T-cell (primary cell): ENCODE data around the gene JMJD1C. TPM values are rescaled to one million over a fixed set of nuclear protein-coding genes. Genes with fewer than 3 reads are reported as not detected.

Source experiments
- ATAC-seq, 4 experiments: fragments of 200-7000 bp in 3 of 4; fragments of 150-1000 bp in 1 of 4; cut with Tn5 transposase; replicated peaks in 1 of 4; 1 replicate in 3 of 4; 2 replicates in 1 of 4; pipeline ENCODE4 v1.10.0; 2021; ENCODE audit warnings: moderate library complexity in 3 of 4, mild to moderate bottlenecking in 2 of 4, moderate number of reproducible peaks in 1 of 4
- CTCF ChIA-PET, 2 donors: fragments of 300-600 bp; sonication (Branson Sonifier 250); formaldehyde crosslinking; loops; one replicate each; lab custom pipeline; 2022; ENCODE audit warnings: antibody characterized with exemption in 2 of 2; lab: Charles Lee
- POLR2A ChIA-PET, 2 donors: fragments of 300-600 bp; sonication (Branson Sonifier 250); formaldehyde crosslinking; loops; one replicate each; lab custom pipeline; 2022; ENCODE audit warnings: antibody characterized with exemption in 2 of 2; lab: Charles Lee
- DNase-seq, 35 experiments: peaks; one replicate each; pipeline versions ENCODE4 v3.0.0 to v3.0.0-alpha.2; 2013 to 2023
- H3K27ac ChIP-seq: one replicate; pipeline ENCODE4 v1.5.1; 2013; ENCODE audit warnings: low read length
- H3K27me3 ChIP-seq, 2 experiments: replicated peaks in 1 of 2; 1 replicate in 1 of 2; 2 replicates in 1 of 2; pipeline versions ENCODE4 v1.6.1 to v1.7.0; 2013; ENCODE audit warnings: low read length in 1 of 2, mixed read lengths in 1 of 2; ENCODE audit not compliant: control insufficient read depth in 2 of 2, insufficient read depth in 2 of 2; ENCODE audit errors: extremely low read depth in 1 of 2
- H3K36me3 ChIP-seq, 2 donors: 1 replicate in 1 of 2; 2 replicates in 1 of 2; pipeline versions ENCODE4 v1.6.1 to v1.7.0; 2013; ENCODE audit warnings: low read length in 1 of 2; ENCODE audit not compliant: control insufficient read depth in 2 of 2, insufficient read depth in 1 of 2; ENCODE audit errors: extremely low read depth in 1 of 2
- H3K4me1 ChIP-seq, 2 experiments: 1 replicate in 1 of 2; 2 replicates in 1 of 2; pipeline versions ENCODE4 v1.6.1 to v1.7.0; 2013; ENCODE audit warnings: low read length in 2 of 2, mixed read lengths in 1 of 2; ENCODE audit not compliant: insufficient read depth in 2 of 2, control insufficient read depth in 1 of 2; ENCODE audit errors: extremely low read depth in 1 of 2
- H3K4me3 ChIP-seq, 2 donors: 1 replicate in 1 of 2; 2 replicates in 1 of 2; pipeline versions ENCODE4 v1.5.1 to v1.7.0; 2013; ENCODE audit warnings: mild to moderate bottlenecking in 2 of 2, low read length in 1 of 2, moderate library complexity in 1 of 2; ENCODE audit not compliant: control insufficient read depth in 1 of 2; ENCODE audit errors: extremely low read depth in 1 of 2
- H3K9me3 ChIP-seq: 2 replicates; pipeline ENCODE4 v1.7.0; 2013
- H3K27ac Mint-ChIP-seq, 2 donors: one replicate each; pipeline ENCODE4 v1.8.0; 2020 to 2021; ENCODE audit warnings: mild to moderate bottlenecking in 2 of 2, mixed read lengths in 2 of 2
- H3K27me3 Mint-ChIP-seq, 2 donors: one replicate each; pipeline ENCODE4 v1.8.0; 2021 to 2022; ENCODE audit warnings: mixed read lengths in 2 of 2
- H3K36me3 Mint-ChIP-seq: one replicate; pipeline ENCODE4 v1.8.0; 2021; ENCODE audit warnings: mixed read lengths
- H3K4me1 Mint-ChIP-seq, 3 donors: one replicate each; pipeline ENCODE4 v1.8.0; 2020 to 2022; ENCODE audit warnings: mixed read lengths in 3 of 3, mild to moderate bottlenecking in 1 of 3
- H3K4me3 Mint-ChIP-seq, 3 donors: one replicate each; pipeline ENCODE4 v1.8.0; 2020 to 2022; ENCODE audit warnings: mild to moderate bottlenecking in 3 of 3, mixed read lengths in 3 of 3, moderate library complexity in 3 of 3
- H3K9me3 Mint-ChIP-seq, 3 donors: one replicate each; pipeline ENCODE4 v1.8.0; 2020 to 2022; ENCODE audit warnings: mixed read lengths in 3 of 3
- WGBS: methylation state at CpG from one replicate; pipeline ENCODE4 v1.1.5; 2013; ENCODE audit warnings: missing lambda C conversion rate; ENCODE audit not compliant: insufficient coverage; 5-methylcytosine and 5-hydroxymethylcytosine counted together
- total RNA-seq, 35 experiments: library from RNA in 6 of 35; stranded (reverse) in 6 of 35; fragments of 120-200 nt in 1 of 35; gene quantifications; one replicate each; pipeline versions ENCODE4 v1.2.1 to v1.2.4 and lab custom pipeline; 2013 to 2026

JMJD1C gene
- total RNA-seq, 5 donors from 2014 or later (not counting 1 experiment from before 2014, with no cell fraction given): 84.1 to 193 (median 92.6) TPM

- H3K4me1 Mint-ChIP-seq: peaks cover 55 to 72% (median 68%) of the 10 kb centered on the region in 3 donors
- H3K36me3 Mint-ChIP-seq: peaks cover 37% of the 10 kb centered on the region
- DNase-seq (no peak), ATAC-seq (no peak)
- no peaks in the 10 kb centered on the region for H3K9me3 ChIP-seq
- no peaks in the 10 kb centered on the region for H3K27me3 ChIP-seq
- CTCF ChIA-PET: interaction anchor here in 1 of 2 donors (1.0 to 2.4 kb wide), 6 partner anchors 10 to 367 kb away, joined by 3 to 12 read pairs (median 4); no protein-coding TSS in a partner anchor
- H3K27me3 Mint-ChIP-seq: no peaks in the 10 kb centered on the region
- no peak overlapping the region for H3K27ac ChIP-seq
- peak overlapping the region; percentile 42 to 63 (median 47) for H3K4me3 Mint-ChIP-seq
- no peaks in the 10 kb centered on the region for H3K9me3 Mint-ChIP-seq
- peaks cover 16 to 58% of the 10 kb centered on the region in 2 experiments for H3K4me1 ChIP-seq
- peaks cover 0 to 9% of the 10 kb centered on the region in 2 donors for H3K36me3 ChIP-seq
- POLR2A ChIA-PET: interaction anchor here (0.5 to 2.3 kb wide), 13 partner anchors 10 to 1022 kb away, joined by 3 to 16 read pairs (median 6); no protein-coding TSS in a partner anchor
- no CpG with 5 or more reads among the region's 5 CpGs for WGBS
- peak overlapping the region; percentile 56 to 70 for H3K27ac Mint-ChIP-seq
- H3K4me3 ChIP-seq: no peak overlapping the region
These were observed 203.2 kb downstream of the JMJD1C start for GRCh38 chr10:63262430-63263073.

GRCh38 chr10:63261496-63261895 lies 204.3 kb downstream of the JMJD1C start:
- no peak for ATAC-seq
- Mint-ChIP-seq H3K27ac (peak overlapping the region in 1 of 2 donors; percentile 55), H3K4me3 (peak overlapping the region; percentile 28 to 58 (median 54)), H3K36me3 (peaks cover 39% of the 10 kb centered on the region), H3K27me3 (no peaks in the 10 kb centered on the region), H3K4me1 (peaks cover 64 to 83% (median 77%) of the 10 kb centered on the region in 3 donors), H3K9me3 (no peaks in the 10 kb centered on the region)
- POLR2A ChIA-PET: interaction anchor here (0.5 to 2.3 kb wide), 7 partner anchors 7 to 1873 kb away, joined by 3 to 16 read pairs (median 3); no protein-coding TSS in a partner anchor
- no peaks in the 10 kb centered on the region for H3K9me3 ChIP-seq
- no peak overlapping the region for H3K4me3 ChIP-seq
- H3K36me3 ChIP-seq: peaks cover 0 to 9% of the 10 kb centered on the region in 2 donors
- H3K27me3 ChIP-seq: no peaks in the 10 kb centered on the region
- no peak overlapping the region for H3K27ac ChIP-seq
- CTCF ChIA-PET: interaction anchor here in 1 of 2 donors (1.2 to 2.4 kb wide), 2 partner anchors 43 to 45 kb away, joined by 3 to 12 read pairs; no protein-coding TSS in a partner anchor
- WGBS: no CpG with 5 or more reads among the region's 3 CpGs
- DNase-seq: no peak
- peaks cover 21 to 64% of the 10 kb centered on the region in 2 experiments for H3K4me1 ChIP-seq

GRCh38 chr10:63260860-63261251 lies 204.9 kb downstream of the JMJD1C start:
- H3K27me3 Mint-ChIP-seq: no peaks in the 10 kb centered on the region
- peak overlapping the region in 1 of 2 donors; percentile 33 for H3K27ac Mint-ChIP-seq
- ChIA-PET POLR2A (interaction anchor here in 1 of 2 donors (0.7 kb wide), 1 partner anchor 12 kb away, joined by 3 read pairs; no protein-coding TSS in a partner anchor), CTCF (no interaction called here)
- peaks cover 0 to 9% of the 10 kb centered on the region in 2 donors for H3K36me3 ChIP-seq
- no peak overlapping the region for H3K4me3 ChIP-seq
- DNase-seq (no peak), ATAC-seq (no peak)
- peak overlapping the region; percentile 10 to 58 (median 54) for H3K4me3 Mint-ChIP-seq
- 80% methylated on average over 2 of the region's 3 CpGs for WGBS
- H3K9me3 ChIP-seq: no peaks in the 10 kb centered on the region
- peaks cover 69 to 85% (median 81%) of the 10 kb centered on the region in 3 donors for H3K4me1 Mint-ChIP-seq
- H3K27me3 ChIP-seq: no peaks in the 10 kb centered on the region
- H3K27ac ChIP-seq: no peak overlapping the region
- no peaks in the 10 kb centered on the region for H3K9me3 Mint-ChIP-seq
- peaks cover 41% of the 10 kb centered on the region for H3K36me3 Mint-ChIP-seq
- peaks cover 23 to 66% of the 10 kb centered on the region in 2 experiments for H3K4me1 ChIP-seq

GRCh38 chr10:63260103-63260859 lies 205.5 kb downstream of the JMJD1C start:
- POLR2A ChIA-PET: interaction anchor here (0.6 to 1.1 kb wide), 4 partner anchors 13 to 425 kb away, joined by 3 read pairs; no protein-coding TSS in a partner anchor
- Mint-ChIP-seq H3K9me3 (no peaks in the 10 kb centered on the region), H3K36me3 (peaks cover 41% of the 10 kb centered on the region), H3K27me3 (no peaks in the 10 kb centered on the region), H3K4me1 (peaks cover 73 to 87% (median 83%) of the 10 kb centered on the region in 3 donors), H3K4me3 (peak overlapping the region in 1 of 3 donors; percentile 54), H3K27ac (peak overlapping the region in 1 of 2 donors; percentile 34)
- H3K4me1 ChIP-seq: peaks cover 23 to 66% of the 10 kb centered on the region in 2 experiments
- CTCF ChIA-PET: no interaction called here
- H3K36me3 ChIP-seq: peaks cover 0 to 9% of the 10 kb centered on the region in 2 donors
- no peaks in the 10 kb centered on the region for H3K9me3 ChIP-seq
- DNase-seq: no peak
- WGBS: 98% methylated on average over 9 of the region's 17 CpGs
- no peak for ATAC-seq
- H3K27ac ChIP-seq: no peak overlapping the region
- H3K27me3 ChIP-seq: no peaks in the 10 kb centered on the region
- no peak overlapping the region for H3K4me3 ChIP-seq

- peaks cover 41% of the 10 kb centered on the region for H3K36me3 Mint-ChIP-seq
- peaks cover 83 to 92% (median 90%) of the 10 kb centered on the region in 3 donors for H3K4me1 Mint-ChIP-seq
- ATAC-seq: no peak
- DNase-seq: no peak
- Histone ChIP-seq H3K9me3 (no peaks in the 10 kb centered on the region), H3K4me3 (no peak overlapping the region), H3K27ac (no peak overlapping the region), H3K4me1 (peaks cover 30 to 56% of the 10 kb centered on the region in 2 experiments), H3K36me3 (peaks cover 0 to 9% of the 10 kb centered on the region in 2 donors), H3K27me3 (no peaks in the 10 kb centered on the region)
- H3K4me3 Mint-ChIP-seq: peak overlapping the region; percentile 10 to 45 (median 18)
- H3K9me3 Mint-ChIP-seq: no peaks in the 10 kb centered on the region
- WGBS: 60% methylated on average over 1 of the region's 2 CpGs
- H3K27ac Mint-ChIP-seq: peak overlapping the region; percentile 74 to 78
- ChIA-PET CTCF (interaction anchor here in 1 of 2 donors (0.5 to 0.6 kb wide), 2 partner anchors 57 to 137 kb away, joined by 3 to 6 read pairs; no protein-coding TSS in a partner anchor), POLR2A (interaction anchor here (0.5 to 7.7 kb wide), 7 partner anchors 9 to 54 kb away, joined by 3 to 107 read pairs (median 7); no protein-coding TSS in a partner anchor)
- H3K27me3 Mint-ChIP-seq: no peaks in the 10 kb centered on the region
These were observed 206.7 kb downstream of the JMJD1C start for GRCh38 chr10:63258920-63259678.
